ENCODE data around the gene IFI35. TPM values are rescaled to one million over a fixed set of nuclear protein-coding genes. Genes with fewer than 3 reads are reported as not detected.

IFI35 gene
- total RNA-seq, 1 donor from 2014 or later, result 45.2 TPM

DNA sequence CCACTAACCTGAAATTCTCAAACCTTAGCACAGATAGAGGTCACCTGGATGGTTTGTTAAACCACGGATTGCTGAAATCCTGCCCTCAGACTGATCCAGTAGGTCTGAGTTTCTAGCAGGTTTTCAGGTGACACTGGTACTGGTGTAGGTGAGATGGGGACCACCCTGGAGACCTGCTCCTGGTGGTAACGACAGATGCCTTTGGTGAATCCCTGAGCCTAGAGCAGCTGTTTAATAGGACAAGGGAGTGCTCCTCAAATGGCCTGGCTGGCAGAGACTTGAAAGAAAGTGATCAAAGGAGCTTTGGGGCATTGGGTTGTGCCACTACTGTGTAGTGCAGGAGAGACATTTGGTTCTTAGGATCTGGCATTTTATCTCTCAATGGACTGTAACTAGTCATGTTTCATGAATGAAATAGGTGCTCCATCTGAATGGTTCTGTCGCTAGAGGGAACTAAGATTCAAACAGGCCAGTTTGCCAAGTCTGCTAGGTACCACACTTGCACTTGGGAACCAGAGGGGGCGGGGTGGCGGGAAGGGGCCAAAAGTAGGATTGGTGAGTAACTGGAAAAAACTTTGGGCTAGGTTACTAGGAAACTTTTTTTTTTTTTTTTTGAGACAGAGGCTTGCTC lies 2.9 kb upstream of the IFI35 start:
- Histone ChIP-seq H3K27me3 (no peaks in the 10 kb centered on the region), H3K4me1 (peaks cover 7 to 15% of the 10 kb centered on the region in 2 donors), H3K27ac (peak overlapping the region in 1 of 2 donors; percentile 30), H3K36me3 (peaks cover 38 to 51% of the 10 kb centered on the region in 2 donors), H3K4me3 (no peak overlapping the region), H3K9me3 (no peaks in the 10 kb centered on the region)
- TF ChIP-seq, protein P1, sequence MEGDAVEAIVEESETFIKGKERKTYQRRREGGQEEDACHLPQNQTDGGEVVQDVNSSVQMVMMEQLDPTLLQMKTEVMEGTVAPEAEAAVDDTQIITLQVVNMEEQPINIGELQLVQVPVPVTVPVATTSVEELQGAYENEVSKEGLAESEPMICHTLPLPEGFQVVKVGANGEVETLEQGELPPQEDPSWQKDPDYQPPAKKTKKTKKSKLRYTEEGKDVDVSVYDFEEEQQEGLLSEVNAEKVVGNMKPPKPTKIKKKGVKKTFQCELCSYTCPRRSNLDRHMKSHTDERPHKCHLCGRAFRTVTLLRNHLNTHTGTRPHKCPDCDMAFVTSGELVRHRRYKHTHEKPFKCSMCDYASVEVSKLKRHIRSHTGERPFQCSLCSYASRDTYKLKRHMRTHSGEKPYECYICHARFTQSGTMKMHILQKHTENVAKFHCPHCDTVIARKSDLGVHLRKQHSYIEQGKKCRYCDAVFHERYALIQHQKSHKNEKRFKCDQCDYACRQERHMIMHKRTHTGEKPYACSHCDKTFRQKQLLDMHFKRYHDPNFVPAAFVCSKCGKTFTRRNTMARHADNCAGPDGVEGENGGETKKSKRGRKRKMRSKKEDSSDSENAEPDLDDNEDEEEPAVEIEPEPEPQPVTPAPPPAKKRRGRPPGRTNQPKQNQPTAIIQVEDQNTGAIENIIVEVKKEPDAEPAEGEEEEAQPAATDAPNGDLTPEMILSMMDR (IDR thresholded peaks at IDR 0.05), result peak in 2 of 3 experiments; percentile 8 to 17
- peak in 1 of 2 donors; percentile 80 for DNase-seq (ENCODE audit: low spot score in 2 of 2)
- intact Hi-C loops (cut with DNase I), result no loop called here

DNA sequence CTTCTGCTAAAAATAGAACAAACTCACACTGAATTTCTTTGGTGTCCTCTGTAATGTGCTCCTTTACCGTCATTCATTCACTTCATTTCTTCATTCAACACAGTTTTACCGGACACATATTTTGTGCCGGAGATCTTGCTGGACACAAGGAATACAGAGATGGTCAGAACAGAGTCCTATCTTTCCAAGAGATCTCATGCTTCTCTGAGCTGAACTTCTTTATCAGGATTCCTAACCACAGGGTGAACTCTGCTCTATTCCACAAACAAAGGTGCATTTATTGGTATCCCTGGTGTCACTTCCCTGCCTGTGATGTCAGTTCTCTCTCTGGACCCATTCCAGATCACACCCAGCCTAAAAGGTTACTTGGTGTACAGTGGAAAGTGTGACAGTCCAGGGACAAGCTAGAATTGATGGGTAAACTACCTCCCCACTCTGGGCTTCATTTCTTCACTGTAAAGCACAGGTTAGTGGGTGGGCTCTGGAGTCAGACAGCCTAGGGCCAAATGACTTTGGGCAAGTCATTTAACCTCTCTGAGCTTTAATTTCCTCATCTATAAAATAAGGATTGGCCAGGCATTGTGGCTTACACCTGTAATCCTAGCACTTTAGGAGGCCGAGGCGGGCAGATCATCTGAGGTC lies 4.2 kb downstream of the IFI35 start:
- no peak for DNase-seq (ENCODE audit: low spot score in 2 of 2)
- Histone ChIP-seq H3K27me3 (no peaks in the 10 kb centered on the region), H3K36me3 (peaks cover 19 to 21% of the 10 kb centered on the region in 2 donors), H3K4me3 (no peak overlapping the region), H3K9me3 (no peaks in the 10 kb centered on the region), H3K27ac (no peak overlapping the region), H3K4me1 (peaks cover 0 to 6% of the 10 kb centered on the region in 2 donors)
- intact Hi-C loops (cut with DNase I), result no loop called here
- TF ChIP-seq, protein P1 (IDR thresholded peaks at IDR 0.05), result no peak

DNA sequence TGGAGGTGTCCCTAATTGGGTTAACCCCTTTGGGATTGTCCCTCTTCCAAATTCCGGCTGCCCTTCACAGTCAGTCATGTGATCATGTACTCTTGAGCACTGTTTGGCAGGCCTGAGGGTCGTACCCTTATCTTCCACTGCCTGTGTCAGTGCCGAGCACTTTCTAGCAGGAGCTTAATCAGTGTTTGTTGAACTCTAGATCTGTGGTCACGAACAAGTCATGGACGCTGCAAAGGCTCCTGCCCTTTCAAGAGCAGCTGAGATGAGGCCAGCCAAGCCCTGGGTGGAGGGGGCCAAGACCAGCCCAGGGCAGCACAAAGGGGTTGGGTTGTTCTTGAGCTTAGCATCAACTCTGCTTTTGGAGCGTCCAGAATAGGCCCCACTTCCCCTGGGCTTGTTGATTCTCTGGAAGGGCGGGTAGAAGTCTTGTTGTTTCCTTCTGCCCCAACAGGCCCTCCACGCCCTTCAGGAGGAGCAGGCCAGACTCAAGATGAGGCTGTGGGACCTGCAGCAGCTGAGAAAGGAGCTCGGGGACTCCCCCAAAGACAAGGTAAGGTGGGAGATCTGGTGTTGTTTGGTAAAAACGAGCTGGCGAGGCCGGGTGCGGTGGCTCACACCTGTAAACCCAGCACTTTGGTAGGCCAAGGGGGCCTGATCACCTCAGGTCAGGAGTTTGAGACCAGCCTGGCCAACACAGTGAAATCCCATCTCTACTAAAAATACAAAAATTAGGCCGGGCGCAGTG lies 5.3 kb downstream of the IFI35 start:
- peaks cover 0 to 6% of the 10 kb centered on the region in 2 donors for H3K4me1 ChIP-seq
- no peaks in the 10 kb centered on the region for H3K27me3 ChIP-seq
- intact Hi-C loops (cut with DNase I), result no loop called here
- H3K9me3 ChIP-seq, result no peaks in the 10 kb centered on the region
- TF ChIP-seq, protein P1 (IDR thresholded peaks at IDR 0.05), result no peak
- peaks cover 30 to 32% of the 10 kb centered on the region in 2 donors for H3K36me3 ChIP-seq
- peak overlapping the region in 1 of 2 donors; percentile 7 for H3K27ac ChIP-seq
- no peak for DNase-seq (ENCODE audit: low spot score in 2 of 2)
- H3K4me3 ChIP-seq, result no peak overlapping the region

DNA sequence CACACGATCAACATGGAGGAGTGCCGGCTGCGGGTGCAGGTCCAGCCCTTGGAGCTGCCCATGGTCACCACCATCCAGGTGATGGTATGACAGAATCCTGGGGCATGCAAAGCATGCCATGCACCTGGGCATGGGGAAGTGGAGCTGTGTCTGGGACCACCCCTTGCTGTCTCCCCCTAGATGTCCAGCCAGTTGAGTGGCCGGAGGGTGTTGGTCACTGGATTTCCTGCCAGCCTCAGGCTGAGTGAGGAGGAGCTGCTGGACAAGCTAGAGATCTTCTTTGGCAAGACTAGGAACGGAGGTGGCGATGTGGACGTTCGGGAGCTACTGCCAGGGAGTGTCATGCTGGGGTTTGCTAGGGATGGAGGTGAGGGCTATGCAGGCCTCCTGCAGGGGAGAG lies 6.7 kb downstream of the IFI35 start:
- intact Hi-C loops (cut with DNase I), result no loop called here

DNA sequence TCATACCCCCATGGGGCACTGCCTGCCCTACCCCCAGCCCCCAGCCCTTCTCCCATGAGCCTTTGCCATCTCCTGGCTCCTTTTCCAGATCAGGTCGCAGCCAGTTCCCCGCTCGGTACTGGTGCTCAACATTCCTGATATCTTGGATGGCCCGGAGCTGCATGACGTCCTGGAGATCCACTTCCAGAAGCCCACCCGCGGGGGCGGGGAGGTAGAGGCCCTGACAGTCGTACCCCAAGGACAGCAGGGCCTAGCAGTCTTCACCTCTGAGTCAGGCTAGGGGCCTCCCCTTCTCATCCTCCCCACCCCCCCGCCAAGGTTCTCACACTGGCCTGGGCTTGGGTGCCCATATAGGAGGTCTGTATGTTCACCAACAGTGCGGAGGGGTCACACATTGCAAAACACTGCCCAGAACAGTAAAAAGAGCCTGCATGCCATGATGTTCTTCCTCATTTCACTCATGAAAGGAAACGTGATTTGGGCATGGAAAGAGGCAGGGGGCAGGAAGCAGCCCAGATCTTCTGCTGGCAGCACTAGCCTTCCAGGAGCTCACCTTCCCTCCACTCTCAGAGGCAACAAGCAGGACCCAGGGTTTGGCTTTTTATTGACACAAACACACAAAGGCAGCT lies 7.5 kb downstream of the IFI35 start:
- no peaks in the 10 kb centered on the region for H3K4me1 ChIP-seq

More for the DNA sequence above, 6.7 kb downstream of the IFI35 start:
- Histone ChIP-seq H3K4me3 (no peak overlapping the region), H3K36me3 (peaks cover 37 to 41% of the 10 kb centered on the region in 2 donors), H3K9me3 (no peaks in the 10 kb centered on the region), H3K27me3 (no peaks in the 10 kb centered on the region), H3K4me1 (no peaks in the 10 kb centered on the region), H3K27ac (no peak overlapping the region)
- DNase-seq (ENCODE audit: low spot score in 2 of 2), result no peak
- TF ChIP-seq, protein P1 (IDR thresholded peaks at IDR 0.05), result no peak

More for the DNA sequence above, 7.5 kb downstream of the IFI35 start:
- intact Hi-C loops (cut with DNase I), result no loop called here
- no peak overlapping the region for H3K4me3 ChIP-seq
- H3K27me3 ChIP-seq, result no peaks in the 10 kb centered on the region
- no peaks in the 10 kb centered on the region for H3K9me3 ChIP-seq
- TF ChIP-seq, protein P1 (IDR thresholded peaks at IDR 0.05), result no peak
- peak overlapping the region in 1 of 2 donors; percentile 28 for H3K27ac ChIP-seq
- no peak for DNase-seq (ENCODE audit: low spot score in 2 of 2)
- H3K36me3 ChIP-seq, result peaks cover 37 to 44% of the 10 kb centered on the region in 2 donors

Data from ascending aorta (tissue), 2 donors.